Fibroblast of mammary gland (primary cell): Measurements from ENCODE around the gene SERPINA9.
"Not testable (repeated sequence)": the region's sequence is repeated elsewhere in the genome, so short reads cannot be mapped to it uniquely, and the experiment has no call there.

Source experiments
- DNase-seq: peaks from one replicate; pipeline ENCODE4 v3.0.0-alpha.2; 2010; ENCODE audit warnings: low read depth
- H3K4me3 ChIP-seq: 2 replicates; pipeline ENCODE4 v1.5.1; 2011; ENCODE audit warnings: low read depth, mild to moderate bottlenecking, low read length, moderate library complexity; ENCODE audit not compliant: control insufficient read depth
- TF ChIP-seq, protein P1 (sequence below): conservative IDR thresholded peaks from 2 replicates; pipeline ENCODE4 v1.5.1; 2011; ENCODE audit warnings: low read depth, low read length, inconsistent platforms; ENCODE audit not compliant: control insufficient read depth, insufficient read depth

The SERPINA9 gene

DNA sequence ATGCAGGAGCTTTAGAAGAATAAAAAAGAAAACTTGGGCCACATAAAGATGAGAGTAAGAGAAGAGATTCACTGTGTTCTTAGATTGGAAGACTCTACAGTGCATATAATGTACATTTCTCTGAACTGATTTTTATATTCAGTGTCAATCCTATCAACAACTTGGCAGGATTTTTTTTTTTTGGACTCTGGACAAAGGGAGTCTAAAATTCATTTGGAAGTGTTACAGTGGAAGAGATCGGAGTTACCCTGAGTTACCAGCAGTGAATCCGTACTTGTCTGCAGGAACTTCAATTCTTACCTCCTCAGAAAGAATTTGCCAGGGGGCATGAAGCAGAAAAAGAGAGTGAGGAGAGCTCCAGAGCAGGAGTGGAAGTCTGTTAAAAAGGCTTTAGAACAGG lies 47.4 kb downstream of the SERPINA9 start:
- H3K4me3 ChIP-seq: no peak overlapping the region
- TF ChIP-seq, protein P1, sequence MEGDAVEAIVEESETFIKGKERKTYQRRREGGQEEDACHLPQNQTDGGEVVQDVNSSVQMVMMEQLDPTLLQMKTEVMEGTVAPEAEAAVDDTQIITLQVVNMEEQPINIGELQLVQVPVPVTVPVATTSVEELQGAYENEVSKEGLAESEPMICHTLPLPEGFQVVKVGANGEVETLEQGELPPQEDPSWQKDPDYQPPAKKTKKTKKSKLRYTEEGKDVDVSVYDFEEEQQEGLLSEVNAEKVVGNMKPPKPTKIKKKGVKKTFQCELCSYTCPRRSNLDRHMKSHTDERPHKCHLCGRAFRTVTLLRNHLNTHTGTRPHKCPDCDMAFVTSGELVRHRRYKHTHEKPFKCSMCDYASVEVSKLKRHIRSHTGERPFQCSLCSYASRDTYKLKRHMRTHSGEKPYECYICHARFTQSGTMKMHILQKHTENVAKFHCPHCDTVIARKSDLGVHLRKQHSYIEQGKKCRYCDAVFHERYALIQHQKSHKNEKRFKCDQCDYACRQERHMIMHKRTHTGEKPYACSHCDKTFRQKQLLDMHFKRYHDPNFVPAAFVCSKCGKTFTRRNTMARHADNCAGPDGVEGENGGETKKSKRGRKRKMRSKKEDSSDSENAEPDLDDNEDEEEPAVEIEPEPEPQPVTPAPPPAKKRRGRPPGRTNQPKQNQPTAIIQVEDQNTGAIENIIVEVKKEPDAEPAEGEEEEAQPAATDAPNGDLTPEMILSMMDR: no peak
- DNase-seq: no peak

- no peak for DNase-seq
- no peak overlapping the region for H3K4me3 ChIP-seq
- TF ChIP-seq, protein P1: no peak
These were observed 48.9 kb downstream of the SERPINA9 start for GRCh38 chr14:94427016-94427613.

- DNase-seq: no peak
- H3K4me3 ChIP-seq: no peak overlapping the region
- TF ChIP-seq, protein P1: no peak
These were observed 49.5 kb downstream of the SERPINA9 start for GRCh38 chr14:94426526-94426925.

- H3K4me3 ChIP-seq: no peak overlapping the region
- DNase-seq: no peak
- TF ChIP-seq, protein P1: no peak
These were observed 51.6 kb downstream of the SERPINA9 start for GRCh38 chr14:94424371-94424770.

DNA sequence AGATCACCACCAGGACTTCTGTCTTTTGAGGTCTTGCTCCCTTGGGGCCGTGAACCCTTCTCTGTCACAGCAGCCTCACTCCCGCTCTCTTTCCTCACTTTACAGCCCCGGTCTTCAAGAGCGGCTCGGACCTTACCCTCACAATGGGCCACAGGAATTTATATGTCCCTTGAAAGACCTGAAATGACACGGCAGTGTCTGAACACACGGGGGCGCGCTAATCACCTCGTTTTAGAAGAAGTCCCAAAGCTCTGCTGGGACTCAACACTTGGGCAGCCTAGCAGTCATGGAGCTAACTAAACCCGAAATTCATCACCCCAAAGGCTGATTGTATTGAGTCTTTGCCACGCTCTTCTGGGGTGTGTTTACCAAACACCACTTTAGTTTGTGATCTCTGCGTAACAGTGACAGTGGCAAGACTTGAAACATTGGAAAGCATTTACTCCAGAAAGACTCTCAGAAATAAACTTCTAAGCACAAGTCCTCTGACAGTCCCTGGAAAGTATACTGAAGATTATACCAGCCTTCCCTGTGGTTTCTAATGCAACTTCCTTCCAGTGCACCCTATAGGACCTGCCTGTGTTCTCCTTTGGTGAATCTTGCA lies 52.4 kb downstream of the SERPINA9 start:
- TF ChIP-seq, protein P1: peak; percentile 71
- no peak overlapping the region for H3K4me3 ChIP-seq

GRCh38 chr14:94421316-94421715 lies 54.7 kb downstream of the SERPINA9 start:
- DNase-seq: no peak
- TF ChIP-seq, protein P1: no peak
- H3K4me3 ChIP-seq: no peak overlapping the region

More for the DNA sequence above, 52.4 kb downstream of the SERPINA9 start:
- DNase-seq: peak; percentile 67

GRCh38 chr14:94417497-94418205 lies 58.3 kb downstream of the SERPINA9 start:
- not testable (repeated sequence) for H3K4me3 ChIP-seq, DNase-seq
